ENCODE data around the gene PHACTR3.

Gene PHACTR3

GRCh38 chr20:59804871-59805665 is 200.7 kb downstream of the PHACTR3 start:
- H3K4me3 ChIP-seq (ENCODE audit: low read depth, low read length) = no peak overlapping the region
- in situ Hi-C loops (cut with HindIII; ENCODE audit: low sequenced_read_pairs) = no loop called here
- TF ChIP-seq CTCF (IDR thresholded peaks at IDR 0.05; ENCODE audit: low read depth, low read length, missing control alignments) = no peak
- DNase-seq (ENCODE audit: low read depth) = no peak

- no peak overlapping the region for H3K4me3 ChIP-seq (ENCODE audit: low read depth, low read length)
- in situ Hi-C loops (cut with HindIII; ENCODE audit: low sequenced_read_pairs) = no loop called here
- DNase-seq (ENCODE audit: low read depth) = no peak
- no peak for TF ChIP-seq CTCF (IDR thresholded peaks at IDR 0.05; ENCODE audit: low read depth, low read length, missing control alignments)
Measured at GRCh38 chr20:59805786-59806577, 201.6 kb downstream of the PHACTR3 start.

- in situ Hi-C loops (cut with HindIII; ENCODE audit: low sequenced_read_pairs) = no loop called here
- TF ChIP-seq CTCF (IDR thresholded peaks at IDR 0.05; ENCODE audit: low read depth, low read length, missing control alignments) = no peak
- DNase-seq (ENCODE audit: low read depth) = no peak
- H3K4me3 ChIP-seq (ENCODE audit: low read depth, low read length) = no peak overlapping the region
Measured at GRCh38 chr20:59806578-59806975, 202.2 kb downstream of the PHACTR3 start.

GRCh38 chr20:59807909-59808728 is 203.8 kb downstream of the PHACTR3 start:
- in situ Hi-C loops (cut with HindIII; ENCODE audit: low sequenced_read_pairs) = no loop called here
- TF ChIP-seq CTCF (IDR thresholded peaks at IDR 0.05; ENCODE audit: low read depth, low read length, missing control alignments) = no peak

GRCh38 chr20:59808729-59809381 is 204.5 kb downstream of the PHACTR3 start:
- DNase-seq (ENCODE audit: low read depth) = no peak
- in situ Hi-C loops (cut with HindIII; ENCODE audit: low sequenced_read_pairs) = no loop called here
- H3K4me3 ChIP-seq (ENCODE audit: low read depth, low read length) = no peak overlapping the region
- no peak for TF ChIP-seq CTCF (IDR thresholded peaks at IDR 0.05; ENCODE audit: low read depth, low read length, missing control alignments)

More at GRCh38 chr20:59807909-59808728, 203.8 kb downstream of the PHACTR3 start:
- DNase-seq (ENCODE audit: low read depth) = no peak
- no peak overlapping the region for H3K4me3 ChIP-seq (ENCODE audit: low read depth, low read length)
